Chondrocyte (in vitro differentiated cells): ENCODE data around the gene FASTK. TPM values are rescaled to one million over a fixed set of nuclear protein-coding genes. Genes with fewer than 3 reads are reported as not detected.

Experiments
- DNase-seq: peaks from one replicate; pipeline ENCODE4 v3.0.0; 2021; ENCODE audit warnings: mixed read lengths, low spot score
- H3K27ac Mint-ChIP-seq: one replicate; pipeline ENCODE4 v1.8.0; 2021; ENCODE audit warnings: mild to moderate bottlenecking, moderate library complexity, mixed read lengths; ENCODE audit not compliant: unreplicated experiment
- H3K27me3 Mint-ChIP-seq: 2 replicates; pipeline ENCODE4 v1.8.0; 2021; ENCODE audit warnings: low read depth, mixed read lengths
- H3K36me3 Mint-ChIP-seq: 2 replicates; pipeline ENCODE4 v1.8.0; 2021; ENCODE audit warnings: low read depth, mixed read lengths
- H3K4me1 Mint-ChIP-seq: 2 replicates; pipeline ENCODE4 v1.8.0; 2021; ENCODE audit warnings: low read depth, mild to moderate bottlenecking, mixed read lengths
- H3K4me3 Mint-ChIP-seq: one replicate; pipeline ENCODE4 v1.8.0; 2021; ENCODE audit warnings: mild to moderate bottlenecking, moderate library complexity, mixed read lengths; ENCODE audit not compliant: unreplicated experiment
- H3K9me3 Mint-ChIP-seq: 2 replicates; pipeline ENCODE4 v1.8.0; 2021; ENCODE audit warnings: low read depth, mixed read lengths
- total RNA-seq: library from RNA; stranded (reverse); gene quantifications from 3 replicates; pipeline ENCODE4 v1.2.1, GENCODE V29; 2021
- TF ChIP-seq, protein P1 (sequence below): fragments of 200-600 bp; sonication (generic); IDR thresholded peaks from 2 replicates; pipeline ENCODE4 v1.5.0; 2021; ENCODE audit warnings: antibody characterized with exemption, mild to moderate bottlenecking, moderate library complexity

Gene FASTK
- total RNA-seq, 1 donor from 2014 or later = 83.8 TPM

DNA sequence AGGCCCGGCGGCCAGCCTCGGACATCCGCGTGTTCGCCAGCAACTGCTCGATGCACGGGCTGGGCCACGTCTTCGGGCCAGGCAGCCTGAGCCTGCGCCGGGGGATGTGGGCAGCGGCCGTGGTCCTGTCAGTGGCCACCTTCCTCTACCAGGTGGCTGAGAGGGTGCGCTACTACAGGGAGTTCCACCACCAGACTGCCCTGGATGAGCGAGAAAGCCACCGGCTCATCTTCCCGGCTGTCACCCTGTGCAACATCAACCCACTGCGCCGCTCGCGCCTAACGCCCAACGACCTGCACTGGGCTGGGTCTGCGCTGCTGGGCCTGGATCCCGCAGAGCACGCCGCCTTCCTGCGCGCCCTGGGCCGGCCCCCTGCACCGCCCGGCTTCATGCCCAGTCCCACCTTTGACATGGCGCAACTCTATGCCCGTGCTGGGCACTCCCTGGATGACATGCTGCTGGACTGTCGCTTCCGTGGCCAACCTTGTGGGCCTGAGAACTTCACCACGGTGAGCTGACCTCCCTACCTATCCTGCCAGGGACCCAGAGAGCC lies 31.6 kb downstream of the FASTK start:
- H3K36me3 Mint-ChIP-seq = peaks cover 3% of the 10 kb centered on the region
- no peak for DNase-seq
- peaks cover 26% of the 10 kb centered on the region for H3K4me1 Mint-ChIP-seq
- H3K9me3 Mint-ChIP-seq = no peaks in the 10 kb centered on the region
- TF ChIP-seq, protein P1, sequence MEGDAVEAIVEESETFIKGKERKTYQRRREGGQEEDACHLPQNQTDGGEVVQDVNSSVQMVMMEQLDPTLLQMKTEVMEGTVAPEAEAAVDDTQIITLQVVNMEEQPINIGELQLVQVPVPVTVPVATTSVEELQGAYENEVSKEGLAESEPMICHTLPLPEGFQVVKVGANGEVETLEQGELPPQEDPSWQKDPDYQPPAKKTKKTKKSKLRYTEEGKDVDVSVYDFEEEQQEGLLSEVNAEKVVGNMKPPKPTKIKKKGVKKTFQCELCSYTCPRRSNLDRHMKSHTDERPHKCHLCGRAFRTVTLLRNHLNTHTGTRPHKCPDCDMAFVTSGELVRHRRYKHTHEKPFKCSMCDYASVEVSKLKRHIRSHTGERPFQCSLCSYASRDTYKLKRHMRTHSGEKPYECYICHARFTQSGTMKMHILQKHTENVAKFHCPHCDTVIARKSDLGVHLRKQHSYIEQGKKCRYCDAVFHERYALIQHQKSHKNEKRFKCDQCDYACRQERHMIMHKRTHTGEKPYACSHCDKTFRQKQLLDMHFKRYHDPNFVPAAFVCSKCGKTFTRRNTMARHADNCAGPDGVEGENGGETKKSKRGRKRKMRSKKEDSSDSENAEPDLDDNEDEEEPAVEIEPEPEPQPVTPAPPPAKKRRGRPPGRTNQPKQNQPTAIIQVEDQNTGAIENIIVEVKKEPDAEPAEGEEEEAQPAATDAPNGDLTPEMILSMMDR = no peak
- H3K27ac Mint-ChIP-seq = no peak overlapping the region
- H3K4me3 Mint-ChIP-seq = no peak overlapping the region
- no peaks in the 10 kb centered on the region for H3K27me3 Mint-ChIP-seq

DNA sequence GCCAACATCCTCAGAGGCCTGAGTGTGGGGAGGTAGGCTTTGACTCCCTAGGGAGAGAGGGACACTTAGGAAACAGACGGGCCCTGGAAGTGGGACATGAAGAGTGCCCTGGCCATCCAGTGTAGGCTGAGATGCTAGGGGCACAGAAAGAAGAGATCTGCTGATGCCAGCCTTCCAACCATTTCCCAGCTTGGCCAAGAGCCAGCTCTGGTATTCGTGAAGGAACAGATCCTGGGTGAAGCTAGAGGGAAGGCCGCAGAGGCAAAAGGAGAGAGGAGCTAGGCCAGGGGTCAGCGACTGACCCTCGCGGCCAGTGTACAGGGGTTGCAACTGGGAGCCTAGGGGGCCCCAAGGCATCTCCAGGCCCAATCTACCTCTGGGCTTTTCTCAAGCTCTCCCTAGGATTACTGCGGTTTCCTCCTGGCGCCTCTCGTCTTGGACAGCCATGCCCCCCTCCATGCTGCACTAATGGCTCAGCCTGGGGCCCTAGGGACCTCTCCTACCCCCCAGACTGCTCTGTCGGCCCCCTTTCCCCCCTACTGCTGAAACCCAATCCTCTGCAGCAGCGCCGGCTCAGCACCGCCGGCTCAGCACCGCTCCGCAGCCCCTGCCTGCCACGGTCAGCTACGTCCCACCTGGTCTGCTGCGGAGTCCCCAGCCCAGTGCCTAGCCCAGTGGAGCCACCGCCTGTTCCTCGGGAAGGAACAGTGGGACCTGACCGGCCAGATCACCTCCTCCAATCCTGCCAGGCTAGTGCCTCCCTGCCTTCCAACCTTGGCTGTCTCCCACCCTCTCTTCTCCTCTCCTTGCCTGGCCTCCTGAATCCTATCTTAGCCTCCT lies 32.4 kb downstream of the FASTK start, which contains the start of gene ASIC3:
Gene ASIC3 (plus strand): TSS at position 556 of the 840 bp plus-strand sequence. CDS start 355 bp downstream, outside the sequence.
- Mint-ChIP-seq H3K27me3 (no peaks in the 10 kb centered on the region), H3K4me3 (no peak within 1 kb of the TSS), H3K27ac (no peak within 1 kb of the TSS), H3K9me3 (no peaks in the 10 kb centered on the region), H3K36me3 (peaks cover 2% of the 10 kb centered on the region), H3K4me1 (peaks cover 26% of the 10 kb centered on the region)
- no peak for DNase-seq
- TF ChIP-seq, protein P1 = no peak

DNA sequence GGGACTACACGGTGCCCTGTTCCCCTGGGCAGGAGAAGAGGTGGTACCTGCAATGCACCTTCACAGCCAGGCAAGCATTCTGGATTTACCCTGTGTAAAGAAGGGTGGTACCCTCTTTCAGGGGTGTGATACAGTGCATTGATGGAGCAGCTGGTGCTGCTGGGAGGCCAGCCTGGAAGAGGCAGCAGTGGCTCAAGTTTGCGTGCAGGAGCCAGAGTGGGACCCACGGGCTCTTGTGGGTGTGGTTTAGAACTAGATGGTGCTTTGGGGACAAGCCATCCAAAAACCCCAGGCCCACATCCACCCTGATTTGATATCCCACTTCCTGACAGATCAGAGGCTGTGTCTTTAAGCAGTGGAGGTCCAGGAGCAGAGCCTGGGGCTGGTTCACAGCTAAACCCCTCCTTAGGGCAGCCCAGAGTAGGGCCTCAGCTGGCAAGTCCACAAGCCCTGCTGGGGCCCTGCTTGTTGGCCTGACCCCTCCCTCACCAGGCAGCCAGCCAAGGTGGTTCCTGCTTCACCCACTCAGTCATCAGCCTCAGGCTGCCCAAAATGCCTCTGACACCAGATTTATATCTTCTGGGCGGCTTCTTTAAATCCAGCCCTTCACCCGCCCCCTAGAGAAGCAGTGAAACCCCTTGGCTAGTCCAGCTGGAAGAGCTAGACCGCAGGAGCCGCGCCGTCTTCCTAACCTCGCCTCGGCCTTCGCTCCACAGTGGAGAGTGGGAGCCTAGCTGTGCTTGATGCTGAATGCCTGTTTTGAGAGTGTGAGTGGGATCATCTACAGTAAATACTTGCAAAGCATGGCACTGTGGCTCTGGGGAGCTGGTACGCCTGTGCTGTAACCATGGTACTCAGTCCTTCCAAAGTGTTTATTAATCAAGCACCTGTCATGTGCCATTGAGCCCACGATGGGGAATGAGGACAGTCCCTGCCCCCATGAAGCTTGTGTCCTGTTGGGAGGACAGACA lies 33.7 kb downstream of the FASTK start:
- TF ChIP-seq, protein P1 = no peak
- no peak for DNase-seq
- Mint-ChIP-seq H3K4me3 (no peak overlapping the region), H3K27me3 (no peaks in the 10 kb centered on the region), H3K4me1 (peaks cover 26% of the 10 kb centered on the region), H3K27ac (peak overlapping the region; percentile 3), H3K9me3 (no peaks in the 10 kb centered on the region), H3K36me3 (no peaks in the 10 kb centered on the region)

DNA sequence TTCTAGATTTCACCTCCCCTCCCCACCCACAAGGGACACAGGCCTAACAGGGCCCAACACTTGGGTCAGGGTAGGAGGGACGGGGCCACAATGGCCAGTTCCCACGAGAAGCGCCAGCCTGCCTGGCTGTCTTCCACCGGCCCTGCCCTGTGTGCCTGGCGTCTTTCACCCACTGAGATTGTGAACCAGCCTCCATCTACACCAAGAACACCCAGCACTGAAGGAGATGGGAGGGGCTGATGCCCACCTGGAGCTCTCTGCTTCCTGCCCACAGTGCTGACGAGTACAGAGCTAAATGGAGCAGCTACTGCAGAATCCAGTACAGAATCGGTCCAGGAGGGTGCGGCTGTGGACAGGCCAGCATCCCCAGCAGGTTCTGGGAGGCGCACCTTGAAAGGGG lies 34.6 kb downstream of the FASTK start:
- H3K36me3 Mint-ChIP-seq = no peaks in the 10 kb centered on the region
- H3K4me1 Mint-ChIP-seq = peaks cover 26% of the 10 kb centered on the region
- H3K9me3 Mint-ChIP-seq = no peaks in the 10 kb centered on the region
- no peak for DNase-seq
- TF ChIP-seq, protein P1 = no peak
- no peak overlapping the region for H3K27ac Mint-ChIP-seq
- H3K4me3 Mint-ChIP-seq = no peak overlapping the region
- no peaks in the 10 kb centered on the region for H3K27me3 Mint-ChIP-seq

DNA sequence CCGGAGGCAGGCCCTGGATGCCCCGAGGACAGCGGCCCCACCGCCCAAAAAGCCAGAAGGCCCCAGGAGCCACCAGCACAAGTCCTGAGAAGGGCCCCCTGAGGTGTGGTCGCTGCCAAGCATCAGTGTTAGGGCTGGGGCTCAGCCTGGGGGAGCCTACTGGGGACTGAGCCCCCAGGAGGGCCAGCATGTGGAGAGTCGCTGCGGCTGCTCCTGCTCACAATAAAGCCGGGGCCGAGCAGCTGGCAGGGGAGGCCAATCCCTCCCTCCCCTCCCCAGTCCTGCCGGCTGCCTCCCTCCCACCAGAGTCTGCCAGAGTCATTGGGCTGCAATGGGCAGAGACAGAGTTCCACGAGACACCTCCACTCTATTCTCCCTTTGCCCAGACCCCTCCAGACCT lies 35.3 kb downstream of the FASTK start:
- TF ChIP-seq, protein P1 = no peak
- Mint-ChIP-seq H3K27ac (no peak overlapping the region), H3K9me3 (no peaks in the 10 kb centered on the region), H3K27me3 (no peaks in the 10 kb centered on the region), H3K36me3 (no peaks in the 10 kb centered on the region), H3K4me1 (peaks cover 26% of the 10 kb centered on the region), H3K4me3 (no peak overlapping the region)
- no peak for DNase-seq
